Sigmoid colon (tissue), 4 donors: ENCODE measurements around the gene GDNF.

Source experiments
- CTCF ChIP-seq, 4 experiments: fragments of 450-650 bp in 3 of 4; fragments of 200-600 bp in 1 of 4; IDR thresholded peaks; one replicate each; pipeline ENCODE4 v1.5.1; 2016 to 2019; ENCODE audit warnings: antibody characterized with exemption in 4 of 4, mild to moderate bottlenecking in 3 of 4, moderate library complexity in 2 of 4
- EP300 ChIP-seq, 4 donors: sonication (generic); formaldehyde crosslinking; IDR thresholded peaks; one replicate each; pipeline ENCODE4 v1.6.1; 2017; ENCODE audit warnings: antibody characterized with exemption in 4 of 4
- POLR2A ChIP-seq, 2 donors: fragments of 450-650 bp; IDR thresholded peaks; one replicate each; pipeline ENCODE4 v1.6.1; 2016; ENCODE audit warnings: antibody characterized with exemption in 2 of 2, mild to moderate bottlenecking in 2 of 2, moderate library complexity in 2 of 2

GRCh38 chr5:37804401-37804800 is 35.4 kb downstream of the GDNF start:
- TF ChIP-seq CTCF (IDR thresholded peaks at IDR 0.05) (no peak), POLR2A (IDR thresholded peaks at IDR 0.05) (no peak), EP300 (IDR thresholded peaks at IDR 0.05) (no peak)
